Activated effector memory CD4-positive, alpha-beta T cell treated with Interleukin-2 at 50 U/mL for 16 hours (primary cell): ENCODE measurements around the gene NRDC.
"Not testable (repeated sequence)": the region's sequence is repeated elsewhere in the genome, so short reads cannot be mapped to it uniquely, and the experiment has no call there.

Source experiments
- DNase-seq: peaks from one replicate; pipeline ENCODE4 v3.0.0-alpha.2; 2020

NRDC gene

GRCh38 chr1:51894748-51895147 is 16.2 kb upstream of the NRDC start:
- DNase-seq = not testable (repeated sequence)

- no peak for DNase-seq
These were observed 265 bp downstream of the NRDC start for GRCh38 chr1:51878308-51878615.

GRCh38 chr1:51877434-51878307 is 856 bp downstream of the NRDC start:
- DNase-seq = peak; percentile 3

- no peak for DNase-seq
These were observed 2.7 kb downstream of the NRDC start for GRCh38 chr1:51875836-51876235.

- no peak for DNase-seq
These were observed 3.2 kb downstream of the NRDC start for GRCh38 chr1:51875291-51875772.

- not testable (repeated sequence) for DNase-seq
These were observed 5.3 kb downstream of the NRDC start for GRCh38 chr1:51873270-51873669.

- DNase-seq = no peak
These were observed 7.1 kb downstream of the NRDC start for GRCh38 chr1:51871351-51871975.

GRCh38 chr1:51870603-51871350 is 7.8 kb downstream of the NRDC start:
- no peak for DNase-seq

GRCh38 chr1:51867479-51868232 is 10.9 kb downstream of the NRDC start:
- DNase-seq = no peak

GRCh38 chr1:51863384-51863783 is 15.1 kb downstream of the NRDC start:
- no peak for DNase-seq

- DNase-seq = no peak
These were observed 16.9 kb downstream of the NRDC start for GRCh38 chr1:51861669-51862068.

- no peak for DNase-seq
These were observed 18.8 kb downstream of the NRDC start for GRCh38 chr1:51859735-51860134.

GRCh38 chr1:51859333-51859732 is 19.2 kb downstream of the NRDC start:
- no peak for DNase-seq

GRCh38 chr1:51858892-51859291 is 19.6 kb downstream of the NRDC start:
- no peak for DNase-seq

- DNase-seq = no peak
These were observed 21.8 kb downstream of the NRDC start for GRCh38 chr1:51856745-51857144.

- no peak for DNase-seq
These were observed 22.9 kb downstream of the NRDC start for GRCh38 chr1:51855624-51856023.

GRCh38 chr1:51853360-51853759 is 25.2 kb downstream of the NRDC start:
- DNase-seq = no peak

- no peak for DNase-seq
These were observed 26.6 kb downstream of the NRDC start for GRCh38 chr1:51851882-51852396.

- no peak for DNase-seq
These were observed 27.9 kb downstream of the NRDC start for GRCh38 chr1:51850420-51851223.

GRCh38 chr1:51847294-51847920 is 31.1 kb downstream of the NRDC start:
- DNase-seq = no peak

GRCh38 chr1:51843948-51844347 is 34.6 kb downstream of the NRDC start:
- DNase-seq = no peak
